ENCODE results near the gene NDST4. TPM values are rescaled to one million over a fixed set of nuclear protein-coding genes. Genes with fewer than 3 reads are reported as not detected.

NDST4 gene
- total and polyA plus RNA-seq, 4 donors, result 0.65 TPM; not detected in 3

DNA sequence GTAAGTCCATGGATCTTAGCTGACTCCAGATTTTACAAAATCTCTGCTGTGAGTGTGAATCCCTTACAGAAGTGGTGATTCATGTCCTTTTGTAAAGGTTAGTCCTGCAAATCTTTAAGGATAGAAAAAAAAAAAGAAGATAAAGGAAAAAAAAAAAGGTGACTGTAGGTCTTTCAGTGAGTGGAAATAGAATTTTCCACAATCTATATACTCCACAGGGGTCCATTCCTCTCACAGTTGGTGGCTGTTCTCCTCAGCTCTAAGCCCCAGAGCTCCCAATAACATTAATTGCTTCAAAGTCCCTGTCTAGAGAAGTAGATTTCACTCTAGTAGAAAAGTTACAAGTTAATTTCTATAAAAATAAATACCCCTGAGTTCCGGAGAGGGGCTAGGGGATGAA lies 189.1 kb downstream of the NDST4 start:
- TF ChIP-seq, protein P1, sequence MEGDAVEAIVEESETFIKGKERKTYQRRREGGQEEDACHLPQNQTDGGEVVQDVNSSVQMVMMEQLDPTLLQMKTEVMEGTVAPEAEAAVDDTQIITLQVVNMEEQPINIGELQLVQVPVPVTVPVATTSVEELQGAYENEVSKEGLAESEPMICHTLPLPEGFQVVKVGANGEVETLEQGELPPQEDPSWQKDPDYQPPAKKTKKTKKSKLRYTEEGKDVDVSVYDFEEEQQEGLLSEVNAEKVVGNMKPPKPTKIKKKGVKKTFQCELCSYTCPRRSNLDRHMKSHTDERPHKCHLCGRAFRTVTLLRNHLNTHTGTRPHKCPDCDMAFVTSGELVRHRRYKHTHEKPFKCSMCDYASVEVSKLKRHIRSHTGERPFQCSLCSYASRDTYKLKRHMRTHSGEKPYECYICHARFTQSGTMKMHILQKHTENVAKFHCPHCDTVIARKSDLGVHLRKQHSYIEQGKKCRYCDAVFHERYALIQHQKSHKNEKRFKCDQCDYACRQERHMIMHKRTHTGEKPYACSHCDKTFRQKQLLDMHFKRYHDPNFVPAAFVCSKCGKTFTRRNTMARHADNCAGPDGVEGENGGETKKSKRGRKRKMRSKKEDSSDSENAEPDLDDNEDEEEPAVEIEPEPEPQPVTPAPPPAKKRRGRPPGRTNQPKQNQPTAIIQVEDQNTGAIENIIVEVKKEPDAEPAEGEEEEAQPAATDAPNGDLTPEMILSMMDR (IDR thresholded peaks at IDR 0.05; ENCODE audit: control extremely low read depth, extremely low read depth), result no peak
- Histone ChIP-seq H3K9ac (ENCODE audit: insufficient read depth in 1 of 2, low read length in 2 of 2) (no peak overlapping the region), H3K27ac (ENCODE audit: low read depth in 1 of 2, low read length in 1 of 2) (no peak overlapping the region), H3K27me3 (ENCODE audit: control insufficient read depth in 3 of 3, insufficient read depth in 3 of 3, low read length in 2 of 3) (peaks cover 0 to 2% (median 0%) of the 10 kb centered on the region in 3 donors), H3K4me3 (no peak overlapping the region), H3K36me3 (ENCODE audit: control insufficient read depth in 4 of 4, insufficient read depth in 4 of 4, low read length in 4 of 4) (no peaks in the 10 kb centered on the region), H3K4me1 (ENCODE audit: control insufficient read depth in 5 of 5, insufficient read depth in 5 of 5, low read length in 5 of 5) (no peaks in the 10 kb centered on the region), H3K9me3 (ENCODE audit: control insufficient read depth in 4 of 4, insufficient read depth in 3 of 4, low read length in 3 of 4) (no peaks in the 10 kb centered on the region)
- no peak for ATAC-seq (ENCODE audit: insufficient read depth, low FRiP score)
- WGBS, 2 donors, result 56 to 86% methylated on average over 1 of the region's 1 CpG
- no peak for DNase-seq

GRCh38 chr4:114922592-114922933 lies 190.9 kb downstream of the NDST4 start:
- Histone ChIP-seq H3K36me3 (ENCODE audit: control insufficient read depth in 4 of 4, insufficient read depth in 4 of 4, low read length in 4 of 4) (no peaks in the 10 kb centered on the region), H3K9ac (ENCODE audit: insufficient read depth in 1 of 2, low read length in 2 of 2) (no peak overlapping the region), H3K27me3 (ENCODE audit: control insufficient read depth in 3 of 3, insufficient read depth in 3 of 3, low read length in 2 of 3) (peaks cover 0 to 2% (median 0%) of the 10 kb centered on the region in 3 donors), H3K27ac (ENCODE audit: low read depth in 1 of 2, low read length in 1 of 2) (no peak overlapping the region), H3K9me3 (ENCODE audit: control insufficient read depth in 4 of 4, insufficient read depth in 3 of 4, low read length in 3 of 4) (no peaks in the 10 kb centered on the region), H3K4me1 (ENCODE audit: control insufficient read depth in 5 of 5, insufficient read depth in 5 of 5, low read length in 5 of 5) (no peaks in the 10 kb centered on the region), H3K4me3 (no peak overlapping the region)
- TF ChIP-seq, protein P1 (IDR thresholded peaks at IDR 0.05; ENCODE audit: control extremely low read depth, extremely low read depth), result no peak
- no peak for ATAC-seq (ENCODE audit: insufficient read depth, low FRiP score)
- WGBS, 2 donors, result 92 to 94% methylated on average over 3 of the region's 3 CpGs
- no peak for DNase-seq

- 60 to 70% methylated on average over 13 of the region's 13 CpGs for WGBS, 2 donors
- no peaks in the 10 kb centered on the region for H3K4me1 ChIP-seq (ENCODE audit: control insufficient read depth in 5 of 5, insufficient read depth in 5 of 5, low read length in 5 of 5)
- H3K27ac ChIP-seq (ENCODE audit: low read depth in 1 of 2, low read length in 1 of 2), result no peak overlapping the region
- no peak overlapping the region for H3K4me3 ChIP-seq
- H3K27me3 ChIP-seq (ENCODE audit: control insufficient read depth in 3 of 3, insufficient read depth in 3 of 3, low read length in 2 of 3), result peaks cover 0 to 2% (median 0%) of the 10 kb centered on the region in 3 donors
- H3K9ac ChIP-seq (ENCODE audit: insufficient read depth in 1 of 2, low read length in 2 of 2), result no peak overlapping the region
- DNase-seq (no peak), ATAC-seq (ENCODE audit: insufficient read depth, low FRiP score) (no peak)
- TF ChIP-seq, protein P1 (IDR thresholded peaks at IDR 0.05; ENCODE audit: control extremely low read depth, extremely low read depth), result no peak
- H3K9me3 ChIP-seq (ENCODE audit: control insufficient read depth in 4 of 4, insufficient read depth in 3 of 4, low read length in 3 of 4), result no peaks in the 10 kb centered on the region
- H3K36me3 ChIP-seq (ENCODE audit: control insufficient read depth in 4 of 4, insufficient read depth in 4 of 4, low read length in 4 of 4), result no peaks in the 10 kb centered on the region
Measured at GRCh38 chr4:114921790-114922591, 191.4 kb downstream of the NDST4 start.

Data from lung (tissue), 12 donors.